Stimulated activated CD4-positive, alpha-beta T cell treated with anti-CD3 and anti-CD28 coated beads, Interleukin-2, amount 100 ng/mL, for 48 hours (primary cell): ENCODE data around the gene UBXN2A.
"Not testable (repeated sequence)": the region's sequence is repeated elsewhere in the genome, so short reads cannot be mapped to it uniquely, and the experiment has no call there.

Source experiments
- DNase-seq, 2 donors: peaks; one replicate each; pipeline ENCODE4 v3.0.0-alpha.2; 2020

UBXN2A gene

GRCh38 chr2:24015562-24016375 lies 75.5 kb downstream of the UBXN2A start:
- no peak for DNase-seq

- no peak for DNase-seq
Observed at GRCh38 chr2:24016376-24016761, 76.1 kb downstream of the UBXN2A start.

- DNase-seq, result no peak
Observed at GRCh38 chr2:24016853-24017703, 76.8 kb downstream of the UBXN2A start.

- no peak for DNase-seq
Observed at GRCh38 chr2:24017711-24018110, 77.4 kb downstream of the UBXN2A start.

- DNase-seq, result no peak
Observed at GRCh38 chr2:24018241-24018640, 78.0 kb downstream of the UBXN2A start.

GRCh38 chr2:24019729-24020128 lies 79.5 kb downstream of the UBXN2A start:
- no peak for DNase-seq

GRCh38 chr2:24020244-24020643 lies 80.0 kb downstream of the UBXN2A start:
- DNase-seq, result no peak

DNA sequence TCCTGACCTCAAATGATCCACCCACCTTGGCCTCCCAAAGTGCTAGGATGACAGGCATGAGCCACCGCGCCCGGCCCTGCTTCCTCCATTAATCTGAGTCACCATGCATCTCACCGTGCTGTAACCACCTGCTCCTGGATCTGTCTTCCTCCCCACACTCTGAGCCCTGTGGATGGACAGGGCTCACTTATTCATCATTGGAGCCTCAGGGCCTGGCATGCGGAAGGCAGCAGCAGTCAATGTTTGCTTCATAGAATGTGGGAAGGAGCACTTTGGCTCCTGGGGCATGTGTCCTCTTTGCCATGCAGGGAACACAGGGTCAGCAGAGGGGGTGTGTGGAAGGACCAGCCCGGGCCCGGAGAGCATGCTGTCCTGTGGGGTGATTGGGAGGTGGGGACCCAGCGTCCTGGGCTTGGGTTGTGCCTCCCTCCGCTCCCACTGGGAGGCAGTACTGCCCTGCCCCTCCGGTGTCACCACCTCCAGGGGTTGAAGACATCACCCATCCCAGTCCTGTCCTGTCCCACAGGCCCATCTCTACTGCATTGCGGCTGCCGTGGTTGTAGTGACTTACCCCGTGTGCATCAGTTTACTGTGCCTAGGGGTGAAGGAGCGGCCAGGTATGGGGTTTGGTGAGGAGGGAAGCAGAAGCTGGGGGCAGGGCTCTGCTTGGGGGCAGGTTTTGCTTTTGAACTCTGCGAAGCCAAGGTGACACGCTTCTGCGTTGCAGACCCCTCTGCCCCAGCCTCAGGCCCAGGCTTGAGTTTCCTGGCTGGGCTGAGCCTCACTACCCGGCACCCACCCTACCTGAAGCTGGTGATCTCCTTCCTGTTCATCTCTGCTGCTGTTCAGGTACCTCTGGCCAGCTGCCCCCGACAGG lies 81.1 kb downstream of the UBXN2A start:
- peak in 1 of 2 donors; percentile 18 for DNase-seq

- no peak for DNase-seq
Observed at GRCh38 chr2:24022324-24022974, 82.2 kb downstream of the UBXN2A start.

- no peak for DNase-seq
Observed at GRCh38 chr2:24022975-24023575, 82.8 kb downstream of the UBXN2A start.

- DNase-seq, result no peak
Observed at GRCh38 chr2:24024018-24024417, 83.8 kb downstream of the UBXN2A start.

DNA sequence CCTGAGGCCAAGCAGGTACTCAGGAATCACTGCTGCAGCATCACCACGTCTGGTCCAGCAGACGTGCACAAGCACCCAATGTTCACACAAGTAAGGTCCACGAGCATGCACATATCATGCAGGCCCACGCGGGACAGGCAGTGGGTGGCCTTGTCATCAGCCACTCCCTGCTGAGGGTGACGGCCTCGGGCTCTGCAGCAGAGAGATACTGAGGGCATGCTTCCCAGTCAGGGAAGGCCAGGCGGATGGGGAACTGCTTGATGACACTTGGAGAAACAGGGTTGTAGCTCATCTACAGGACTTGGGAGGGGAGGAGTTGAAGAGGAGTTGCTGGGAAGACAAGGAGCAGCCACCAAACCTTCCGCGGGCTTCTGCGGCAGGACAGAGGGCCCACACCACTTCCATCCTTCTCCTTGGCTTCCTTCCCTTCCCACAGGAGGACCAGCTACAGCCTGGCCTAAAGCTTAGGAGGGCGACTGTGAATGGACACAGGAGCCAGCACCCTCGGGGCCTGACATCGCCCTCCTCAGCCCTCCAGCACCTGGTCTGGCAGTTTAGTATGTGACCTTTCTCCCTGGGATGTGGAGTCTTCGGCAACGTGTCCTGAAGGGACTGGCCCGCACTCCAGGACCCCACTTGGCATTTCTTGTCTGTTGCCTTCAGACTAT lies 84.9 kb downstream of the UBXN2A start:
- no peak for DNase-seq

DNA sequence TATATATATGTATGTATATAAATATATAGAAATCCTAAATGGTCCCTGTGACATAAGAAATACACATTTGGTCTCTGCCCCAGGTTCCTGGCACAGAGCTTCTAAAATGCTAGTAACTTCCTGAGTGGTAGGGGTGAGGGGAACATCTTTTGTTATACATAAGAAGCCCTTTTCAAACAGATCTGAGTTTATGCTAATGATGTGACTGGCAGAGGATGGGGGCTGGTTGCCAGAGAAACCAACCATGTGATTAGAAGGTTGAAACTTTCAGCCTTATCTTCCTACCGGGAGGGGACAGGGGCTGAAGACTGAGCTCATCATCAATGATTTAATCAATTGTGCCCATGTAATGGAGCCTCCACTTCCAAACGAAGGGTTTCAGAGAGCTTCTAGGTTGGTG lies 86.0 kb downstream of the UBXN2A start:
- DNase-seq, result no peak

DNA sequence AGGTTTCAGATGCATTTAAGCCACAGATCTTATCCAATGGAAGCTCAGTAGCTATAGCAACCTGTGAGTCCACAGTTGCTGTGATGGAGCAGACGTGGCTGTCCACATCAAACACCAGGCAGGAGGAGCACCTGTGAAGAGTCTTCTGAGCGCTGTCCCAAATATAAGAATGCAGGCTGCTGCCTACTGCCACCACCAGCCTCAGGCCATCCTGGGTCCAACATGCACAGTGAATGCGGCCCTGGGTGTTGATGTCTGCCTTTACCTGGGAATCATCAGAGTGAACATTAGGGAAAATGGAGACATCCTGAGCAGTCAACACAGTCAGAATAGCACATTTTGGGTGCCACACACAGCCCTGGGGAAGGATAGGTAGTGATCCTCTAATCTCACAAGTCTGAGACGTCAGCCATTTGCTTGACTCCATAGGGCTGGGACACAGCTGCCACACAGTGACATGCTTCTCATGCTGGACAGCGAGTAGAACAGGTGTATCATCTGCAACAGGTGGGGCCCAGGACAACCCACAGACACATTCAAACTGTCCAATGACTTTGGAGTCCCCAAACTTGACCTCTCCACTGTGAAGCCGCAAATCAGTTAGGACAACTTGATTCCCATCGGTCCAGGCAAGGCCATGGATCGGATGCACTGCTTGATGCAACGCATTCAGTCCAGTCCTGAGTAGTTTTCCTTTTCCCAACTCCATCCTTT lies 98.7 kb downstream of the UBXN2A start:
- DNase-seq, result no peak

DNA sequence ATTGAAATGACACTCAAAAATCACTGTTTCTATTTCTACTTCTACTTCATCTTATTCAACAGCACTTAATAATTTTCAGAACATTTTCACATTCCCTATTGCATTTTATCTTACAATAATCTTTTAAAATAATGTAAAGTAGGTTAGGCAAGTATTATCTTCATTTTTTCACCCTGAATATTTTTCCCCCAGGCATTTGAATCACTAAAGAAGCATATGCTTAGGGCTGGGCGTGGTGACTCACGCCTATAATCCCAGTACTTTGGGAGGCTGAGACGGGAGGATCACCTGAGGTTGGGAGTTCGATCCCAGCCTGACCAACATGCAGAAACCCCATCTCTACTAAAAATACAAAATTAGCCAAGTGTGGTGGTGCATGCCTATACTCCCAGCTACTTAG lies 100.2 kb downstream of the UBXN2A start:
- no peak for DNase-seq

DNA sequence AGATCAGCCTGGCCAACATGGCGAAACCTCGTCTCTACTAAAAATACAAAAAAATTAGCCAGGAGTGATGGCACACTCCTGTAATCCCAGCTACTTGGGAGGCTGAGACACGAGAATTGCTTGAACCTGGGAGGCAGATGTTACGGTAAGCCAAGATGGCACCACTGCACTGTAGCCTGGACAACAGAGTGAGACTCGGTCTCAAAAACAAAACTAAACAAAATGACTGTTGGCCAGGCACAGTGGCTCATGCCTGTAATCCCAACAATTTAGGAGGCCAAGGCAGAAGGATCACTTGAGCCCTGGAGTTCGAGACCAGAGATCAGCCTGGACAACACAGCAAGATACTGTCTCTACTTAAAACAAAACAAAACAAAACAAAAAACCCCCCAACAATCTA lies 102.9 kb downstream of the UBXN2A start:
- not testable (repeated sequence) for DNase-seq

DNA sequence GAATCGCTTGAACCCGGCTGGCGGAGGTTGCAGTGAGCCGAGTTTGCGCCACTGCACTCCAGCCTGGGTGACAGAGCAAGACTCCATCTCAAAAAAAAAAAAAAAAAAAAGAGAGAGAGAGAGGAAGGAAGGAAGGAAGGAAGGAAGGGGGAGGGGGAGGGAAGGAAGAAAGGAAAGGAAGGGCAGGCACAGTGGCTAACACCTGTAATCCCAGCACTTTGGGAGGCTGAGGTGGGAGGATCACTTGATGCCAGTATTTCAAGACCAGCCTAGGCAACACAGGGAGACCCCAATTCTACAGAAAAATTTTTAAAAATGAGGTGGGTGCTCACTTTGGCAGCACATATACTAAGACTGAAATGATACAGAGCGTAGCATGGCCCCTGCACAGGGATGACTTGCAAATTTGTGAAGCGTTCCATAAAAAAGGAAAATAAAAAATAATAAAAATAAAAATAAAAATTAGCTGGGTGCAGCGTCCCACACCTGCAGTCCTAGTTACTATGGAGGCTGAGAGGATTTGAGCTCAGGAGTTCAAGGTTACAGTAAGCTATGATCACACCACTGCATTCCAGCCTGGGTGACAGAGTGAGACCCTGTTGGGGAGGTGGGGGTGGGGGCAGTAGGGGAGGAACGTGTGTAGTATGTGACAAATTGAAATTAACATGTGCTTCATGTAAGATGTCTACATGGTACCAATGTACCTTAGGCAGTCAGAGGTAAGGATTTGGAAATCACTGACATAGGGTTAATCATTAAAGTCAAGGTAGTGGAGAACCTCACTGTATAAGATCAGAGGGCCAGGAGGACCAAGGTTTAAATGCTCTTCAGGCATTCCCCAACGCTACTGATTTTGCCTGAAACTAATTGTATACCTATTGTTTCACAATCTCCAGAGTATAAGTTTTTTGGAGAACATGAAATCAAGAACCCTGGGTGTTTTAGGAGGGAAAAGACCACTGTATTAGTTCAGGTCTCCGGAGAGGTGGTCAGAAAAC lies 105.5 kb downstream of the UBXN2A start:
- DNase-seq, result no peak

DNA sequence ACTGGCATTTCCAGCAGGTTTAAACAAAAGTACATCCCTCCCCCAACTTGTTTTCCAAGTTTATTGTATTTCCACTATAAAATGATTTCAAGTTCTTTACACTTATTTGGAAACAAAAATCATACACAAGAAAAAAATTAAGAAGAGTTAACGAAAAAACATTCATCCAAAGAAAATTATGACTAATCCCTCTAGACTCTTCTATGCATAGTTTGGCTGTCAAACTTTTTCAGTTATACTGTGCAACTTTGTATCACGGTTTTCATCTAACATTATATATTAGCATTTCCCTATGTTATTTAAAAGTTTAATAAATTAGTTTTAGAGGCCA lies 106.3 kb downstream of the UBXN2A start:
- DNase-seq, result no peak

- DNase-seq, result peak; percentile 80 to 84
Observed at GRCh38 chr2:24046930-24047702, 106.9 kb downstream of the UBXN2A start, which contains the start of gene WDCP. TSS of gene WDCP (minus strand) at chr2:24047391. CDS start at chr2:24039494, 7,897 bp downstream.
